Gastroesophageal sphincter (tissue), 3 donors: ENCODE data around the gene CENPM.

Experiments
- EP300 ChIP-seq: sonication (generic); formaldehyde crosslinking; IDR thresholded peaks from one replicate; pipeline ENCODE4 v1.6.1; 2017; ENCODE audit warnings: antibody characterized with exemption, mild to moderate bottlenecking
- POLR2A ChIP-seq, 2 donors: fragments of 450-650 bp; IDR thresholded peaks; one replicate each; pipeline ENCODE4 v1.6.1; 2017; ENCODE audit warnings: antibody characterized with exemption in 2 of 2, mild to moderate bottlenecking in 2 of 2, moderate library complexity in 1 of 2
- TF ChIP-seq, protein P1 (sequence below), 4 experiments: fragments of 200-600 bp in 2 of 4; fragments of 450-650 bp in 2 of 4; sonication (generic) in 1 of 4; IDR thresholded peaks; one replicate each; pipeline ENCODE4 v1.5.1; 2017 to 2019; ENCODE audit warnings: antibody characterized with exemption in 4 of 4, mild to moderate bottlenecking in 2 of 4, moderate library complexity in 2 of 4

DNA sequence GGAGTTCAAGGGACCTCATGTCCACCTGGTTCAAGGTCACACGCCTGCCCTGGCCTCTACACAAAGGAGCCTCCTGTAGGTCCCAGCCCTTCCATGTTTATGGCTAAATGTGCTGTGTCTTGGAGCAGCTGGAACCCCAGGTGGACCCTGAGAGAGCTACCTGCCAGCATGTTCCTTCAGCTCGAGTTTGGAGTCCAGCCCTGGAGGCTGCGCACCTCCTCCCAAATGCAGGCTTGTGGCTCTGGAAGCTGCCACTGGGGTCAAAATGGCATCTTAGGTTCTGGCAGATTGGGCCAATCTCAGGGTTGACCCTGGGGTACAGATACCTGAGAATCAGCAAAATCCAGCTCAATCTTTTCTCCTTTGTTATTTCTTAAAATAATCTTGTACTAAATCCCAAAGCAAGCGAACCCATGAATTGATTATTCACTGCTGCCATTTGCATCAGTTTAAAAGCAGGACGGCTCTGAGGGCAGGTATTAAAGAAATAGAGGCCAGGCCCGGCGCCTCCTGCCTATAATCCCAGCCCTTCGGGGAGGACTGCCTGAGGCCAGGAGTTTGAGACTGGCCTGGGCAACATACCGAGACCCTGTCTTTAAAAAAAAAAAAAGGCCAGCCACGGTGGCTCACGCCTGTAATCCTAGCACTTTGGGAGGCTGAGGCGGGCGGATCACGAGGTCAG, 23.2 kb downstream of the CENPM start:
- no peak for TF ChIP-seq POLR2A (IDR thresholded peaks at IDR 0.05)
- TF ChIP-seq EP300, result no peak
- TF ChIP-seq, protein P1, sequence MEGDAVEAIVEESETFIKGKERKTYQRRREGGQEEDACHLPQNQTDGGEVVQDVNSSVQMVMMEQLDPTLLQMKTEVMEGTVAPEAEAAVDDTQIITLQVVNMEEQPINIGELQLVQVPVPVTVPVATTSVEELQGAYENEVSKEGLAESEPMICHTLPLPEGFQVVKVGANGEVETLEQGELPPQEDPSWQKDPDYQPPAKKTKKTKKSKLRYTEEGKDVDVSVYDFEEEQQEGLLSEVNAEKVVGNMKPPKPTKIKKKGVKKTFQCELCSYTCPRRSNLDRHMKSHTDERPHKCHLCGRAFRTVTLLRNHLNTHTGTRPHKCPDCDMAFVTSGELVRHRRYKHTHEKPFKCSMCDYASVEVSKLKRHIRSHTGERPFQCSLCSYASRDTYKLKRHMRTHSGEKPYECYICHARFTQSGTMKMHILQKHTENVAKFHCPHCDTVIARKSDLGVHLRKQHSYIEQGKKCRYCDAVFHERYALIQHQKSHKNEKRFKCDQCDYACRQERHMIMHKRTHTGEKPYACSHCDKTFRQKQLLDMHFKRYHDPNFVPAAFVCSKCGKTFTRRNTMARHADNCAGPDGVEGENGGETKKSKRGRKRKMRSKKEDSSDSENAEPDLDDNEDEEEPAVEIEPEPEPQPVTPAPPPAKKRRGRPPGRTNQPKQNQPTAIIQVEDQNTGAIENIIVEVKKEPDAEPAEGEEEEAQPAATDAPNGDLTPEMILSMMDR (IDR thresholded peaks at IDR 0.05), result no peak
